Stomach (tissue), 4 donors: Measurements from ENCODE around the gene STAC3.

Experiments used
- CTCF ChIP-seq, 7 experiments: fragments of 450-650 bp in 4 of 7; fragments of 200-600 bp in 3 of 7; sonication (generic) in 3 of 7; IDR thresholded peaks; one replicate each; pipeline ENCODE4 v1.5.1; 2016 to 2019; ENCODE audit warnings: antibody characterized with exemption in 7 of 7, control low read depth in 2 of 7, mild to moderate bottlenecking in 1 of 7
- POLR2A ChIP-seq, 4 donors: fragments of 450-650 bp; IDR thresholded peaks; one replicate each; pipeline ENCODE4 v1.6.1; 2016; ENCODE audit warnings: antibody characterized with exemption in 4 of 4, control low read depth in 2 of 4, mild to moderate bottlenecking in 1 of 4, moderate library complexity in 1 of 4
- POLR2AphosphoS5 ChIP-seq, 3 donors: sonication (generic); formaldehyde crosslinking; IDR thresholded peaks; one replicate each; pipeline ENCODE4 v1.6.1; 2016; ENCODE audit warnings: antibody characterized with exemption in 3 of 3

GRCh38 chr12:57247041-57247440 is 3.9 kb downstream of the STAC3 start:
- TF ChIP-seq POLR2A (IDR thresholded peaks at IDR 0.05) (no peak), CTCF (IDR thresholded peaks at IDR 0.05) (no peak), POLR2AphosphoS5 (IDR thresholded peaks at IDR 0.05) (no peak)
